K562 (cell line): ENCODE results near the gene CGN. TPM values are rescaled to one million over a fixed set of nuclear protein-coding genes. Genes with fewer than 3 reads are reported as not detected.

Source experiments
- ATAC-seq: fragments of 200-7000 bp; cut with Tn5 transposase; 3 replicates; pipeline ENCODE4 v1.9.1; 2020; ENCODE audit warnings: moderate library complexity
- BruUV-seq: library from RNA; stranded (reverse); fragments of 400-500 nt; replicated peaks from 2 replicates; lab custom pipeline; 2021; lab: Mats Ljungman, UMichigan
- CTCF ChIA-PET: fragments of 300-600 bp; formaldehyde crosslinking; extraction: SDS; loops from one replicate; lab custom pipeline; 2021; ENCODE audit warnings: low intra/inter-chr PET ratio; lab: Yijun Ruan, JAX
- POLR2A ChIA-PET: fragments of 300-600, 350-650 bp; sonication (Branson Sonifier 250); formaldehyde crosslinking; extraction: SDS; loops from one replicate; lab custom pipeline; 2021; ENCODE audit warnings: antibody characterized with exemption, inconsistent platforms; lab: Yijun Ruan, JAX
- DNase-seq, 4 experiments: peaks; one replicate each; pipeline versions ENCODE4 v3.0.0 to v3.0.0-alpha.2; 2011 to 2018; ENCODE audit warnings: low spot score in 3 of 4, mixed read lengths in 3 of 4; ENCODE audit errors: extremely low read depth in 1 of 4
- FAIRE-seq: peaks from 2 replicates; lab custom pipeline; 2011; peaks lifted over from hg19 to GRCh38; lab: Jason Lieb, UNC
- H2AFZ ChIP-seq: 2 replicates; pipeline ENCODE4 v1.6.0; 2011; ENCODE audit warnings: low read depth, low read length, control low read depth, inconsistent platforms
- H3K27ac ChIP-seq: fragments of 200-600 bp; 3 replicates; pipeline ENCODE4 v1.8.0; 2011; ENCODE audit warnings: low read depth, mild to moderate bottlenecking, control low read depth, inconsistent platforms, low read length, moderate library complexity, mixed read lengths; ENCODE audit errors: extremely low read depth
- H3K27me3 ChIP-seq, 2 experiments: fragments of 300-600 bp in 1 of 2; 2 replicates in 1 of 2; 3 replicates in 1 of 2; pipeline versions ENCODE4 v1.6.0 to v1.8.0; 2011; ENCODE audit warnings: inconsistent platforms in 2 of 2, low read length in 2 of 2, mild to moderate bottlenecking in 1 of 2, mixed read lengths in 1 of 2, moderate library complexity in 1 of 2; ENCODE audit not compliant: control insufficient read depth in 2 of 2, insufficient read depth in 2 of 2
- H3K36me3 ChIP-seq: fragments of 300-600 bp; 3 replicates; pipeline ENCODE4 v1.8.0; 2011; ENCODE audit warnings: mild to moderate bottlenecking, low read length, inconsistent platforms; ENCODE audit not compliant: control insufficient read depth, insufficient read depth
- H3K4me1 ChIP-seq, 2 experiments: fragments of 200-600 bp in 1 of 2; replicated peaks in 1 of 2; 2 replicates in 1 of 2; 3 replicates in 1 of 2; pipeline versions ENCODE4 v1.5.1 to v1.8.0; 2011; ENCODE audit warnings: inconsistent platforms in 2 of 2, low read length in 2 of 2, mild to moderate bottlenecking in 1 of 2, mixed read lengths in 1 of 2, moderate library complexity in 1 of 2; ENCODE audit not compliant: control insufficient read depth in 2 of 2, insufficient read depth in 2 of 2
- H3K4me2 ChIP-seq: 2 replicates; pipeline ENCODE4 v1.6.1; 2011; ENCODE audit warnings: low read length, control low read depth, inconsistent platforms, mixed read lengths; ENCODE audit not compliant: insufficient read depth
- H3K4me3 ChIP-seq: fragments of 200-600 bp; sonication (generic), shearing (Covaris generic); 2 replicates; pipeline ENCODE4 v1.5.1; 2016; ENCODE audit warnings: control low read depth, inconsistent platforms
- H3K79me2 ChIP-seq: fragments of 200-600 bp; 3 replicates; pipeline ENCODE4 v1.8.0; 2011; ENCODE audit warnings: low read length, inconsistent platforms; ENCODE audit not compliant: control insufficient read depth, insufficient read depth
- H3K9ac ChIP-seq, 2 experiments: 2 replicates each; pipeline versions ENCODE4 v1.6.0 to v1.6.1; 2011; ENCODE audit warnings: low read depth in 2 of 2, low read length in 2 of 2, control low read depth in 1 of 2, inconsistent platforms in 1 of 2, mild to moderate bottlenecking in 1 of 2, mixed read lengths in 1 of 2; ENCODE audit not compliant: insufficient read depth in 1 of 2
- H3K9me1 ChIP-seq: one replicate; pipeline ENCODE4 v1.6.0; 2011; ENCODE audit warnings: inconsistent platforms, mild to moderate bottlenecking, low read length, moderate library complexity; ENCODE audit not compliant: control insufficient read depth, insufficient read depth
- H3K9me3 ChIP-seq: replicated peaks from 2 replicates; pipeline ENCODE4 v1.5.1; 2011; ENCODE audit warnings: low read depth, low read length, inconsistent platforms; ENCODE audit not compliant: control insufficient read depth, insufficient read depth
- H4K20me1 ChIP-seq: replicated peaks from 2 replicates; pipeline ENCODE4 v1.6.1; 2011; ENCODE audit warnings: low read length, inconsistent platforms, mixed read lengths; ENCODE audit not compliant: control insufficient read depth, insufficient read depth
- ATF7 ChIP-seq: fragments of 450-650 bp; IDR thresholded peaks from 2 replicates; pipeline ENCODE4 v1.7.1; 2014; ENCODE audit warnings: mild to moderate bottlenecking, moderate library complexity
- CBFB ChIP-seq: sonication (generic); formaldehyde crosslinking; IDR thresholded peaks from 2 replicates; pipeline ENCODE4 v1.4.0; 2020; ENCODE audit warnings: mild to moderate bottlenecking, missing genetic modification reagents
- CREB1 ChIP-seq, 2 experiments: sonication (generic) in 1 of 2; formaldehyde crosslinking in 1 of 2; IDR thresholded peaks; 2 replicates each; pipeline versions ENCODE4 v1.6.1 to v1.8.0; 2012 to 2022; ENCODE audit warnings: inconsistent platforms in 1 of 2, mild to moderate bottlenecking in 1 of 2, missing genetic modification reagents in 1 of 2, moderate library complexity in 1 of 2
- EGR1 ChIP-seq: fragments of 450-650 bp; conservative IDR thresholded peaks from 2 replicates; pipeline ENCODE4 v1.6.1; 2017; ENCODE audit warnings: mild to moderate bottlenecking
- FOSL1 ChIP-seq: fragments of 200-800 bp; sonication (Bioruptor generic); conservative IDR thresholded peaks from 2 replicates; pipeline ENCODE4 v1.6.1; 2016; ENCODE audit warnings: missing genetic modification characterization, missing compliant biosample characterization
- IFI16 ChIP-seq: fragments of 250-450 bp; sonication (Bioruptor Pico); IDR thresholded peaks from 2 replicates; pipeline ENCODE4 v2.1.2; 2022; ENCODE audit warnings: mild to moderate bottlenecking, inconsistent platforms
- JUND ChIP-seq, 2 experiments: IDR thresholded peaks; 2 replicates in 1 of 2; 3 replicates in 1 of 2; pipeline ENCODE4 v1.6.1; 2011; ENCODE audit warnings: borderline replicate concordance in 2 of 2, low read depth in 2 of 2, low read length in 2 of 2, improper control_type of control experiment in 1 of 2, missing biosample characterization in 1 of 2, missing genetic modification characterization in 1 of 2, missing genetic modification reagents in 1 of 2
- LEF1 ChIP-seq: fragments of 450-650 bp; IDR thresholded peaks from 2 replicates; pipeline ENCODE4 v1.6.1; 2016; ENCODE audit warnings: mild to moderate bottlenecking
- MEIS2 ChIP-seq: fragments of 450-650 bp; IDR thresholded peaks from 2 replicates; pipeline ENCODE4 v1.6.1; 2014; ENCODE audit warnings: mild to moderate bottlenecking; ENCODE audit not compliant: partially characterized antibody
- NCOR1 ChIP-seq: fragments of 450-650 bp; IDR thresholded peaks from 2 replicates; pipeline ENCODE4 v1.6.1; 2016; ENCODE audit warnings: mild to moderate bottlenecking, moderate library complexity
- OTX1 ChIP-seq: fragments of 450-650 bp; formaldehyde crosslinking; IDR thresholded peaks from 2 replicates; pipeline ENCODE4 v1.4.0; 2022; ENCODE audit warnings: mild to moderate bottlenecking
- PTTG1 ChIP-seq: fragments of 450-650 bp; IDR thresholded peaks from 2 replicates; pipeline ENCODE4 v1.6.1; 2016; ENCODE audit warnings: low read depth, mild to moderate bottlenecking, missing genetic modification characterization, missing compliant biosample characterization
- SMARCE1 ChIP-seq: fragments of 450-650 bp; IDR thresholded peaks from 2 replicates; pipeline ENCODE4 v1.7.1; 2016; ENCODE audit warnings: mild to moderate bottlenecking
- TEAD1 ChIP-seq, 2 experiments: fragments of 450-650 bp in 1 of 2; sonication (generic) in 1 of 2; formaldehyde crosslinking; IDR thresholded peaks; 2 replicates each; pipeline versions ENCODE4 v1.4.0 to v1.8.0; 2020 to 2022; ENCODE audit warnings: mild to moderate bottlenecking in 2 of 2, missing genetic modification reagents in 1 of 2
- ZNF3 ChIP-seq: fragments of 250-450 bp; sonication (Bioruptor Pico); IDR thresholded peaks from 2 replicates; pipeline ENCODE4 v1.5.0; 2021; ENCODE audit warnings: mild to moderate bottlenecking, moderate library complexity
- WGBS: fragments of 100-300 bp; shearing (Covaris generic); methylation state at CpG from one replicate; pipeline ENCODE4 v1.1.6; 2016; ENCODE audit warnings: low coverage, mixed read lengths; ENCODE audit not compliant: insufficient coverage; ENCODE audit errors: missing lambda C conversion rate; 5-methylcytosine and 5-hydroxymethylcytosine counted together
- in situ Hi-C: fragments of 300-500 bp; cut with MboI; formaldehyde crosslinking; loops from 4 replicates; pipeline ENCODE4 v1.15.0; 2018; ENCODE audit warnings: inconsistent platforms, mixed read lengths
- intact Hi-C: fragments of 100-400 bp; cut with micrococcal nuclease; formaldehyde crosslinking; loops from 2 replicates; pipeline ENCODE4 v1.14.2; 2022
- polyA plus RNA-seq, 8 experiments: library from polyadenylated mRNA; depleted of rRNA in 4 of 8; stranded (reverse) in 5 of 8; unstranded in 3 of 8; fragments of >200 nt; fragmentation: Nextera tagmentation in 2 of 8; fragmentation: Illumina TruSeq in 1 of 8; extraction: Ambion mirVana in 2 of 8; extraction: Trizol in 1 of 8; gene quantifications; 2 replicates each; pipeline versions ENCODE4 v1.2.1 to v1.2.3, GENCODE V29; 2011 to 2014; ENCODE audit warnings: inconsistent platforms in 1 of 8, missing spikeins in 1 of 8
- total RNA-seq, 7 experiments: library from RNA; depleted of rRNA in 6 of 7; stranded (reverse); fragments of >200 nt in 6 of 7; fragmentation: Illumina TruSeq in 2 of 7; extraction: Trizol in 2 of 7; gene quantifications; 2 replicates each; pipeline versions ENCODE4 v1.2.1 to v1.2.3, GENCODE V29; 2011 to 2021; ENCODE audit warnings: low replicate concordance in 1 of 7
- TF ChIP-seq, protein P1 (sequence below): fragments of 450-650 bp; IDR thresholded peaks from 2 replicates; pipeline ENCODE4 v1.6.1; 2016; ENCODE audit warnings: low read depth, mild to moderate bottlenecking, moderate library complexity
- TF ChIP-seq, protein P2 (sequence below): IDR thresholded peaks from 2 replicates; pipeline ENCODE4 v1.6.1; 2012; ENCODE audit warnings: low read depth, low read length, improper control_type of control experiment, borderline replicate concordance
- TF ChIP-seq, protein P3 (sequence below): fragments of 200-800 bp; sonication (Bioruptor generic); IDR thresholded peaks from 2 replicates; pipeline ENCODE4 v1.6.1; 2017; ENCODE audit warnings: missing genetic modification characterization, missing compliant biosample characterization

CGN gene
- total and polyA plus RNA-seq, 9 of the 15 experiments (the other 6 are each of a cell fraction or from before 2014, with no cell fraction given), result 0.03 to 1.4 (median 0.14) TPM; not detected in 2

DNA sequence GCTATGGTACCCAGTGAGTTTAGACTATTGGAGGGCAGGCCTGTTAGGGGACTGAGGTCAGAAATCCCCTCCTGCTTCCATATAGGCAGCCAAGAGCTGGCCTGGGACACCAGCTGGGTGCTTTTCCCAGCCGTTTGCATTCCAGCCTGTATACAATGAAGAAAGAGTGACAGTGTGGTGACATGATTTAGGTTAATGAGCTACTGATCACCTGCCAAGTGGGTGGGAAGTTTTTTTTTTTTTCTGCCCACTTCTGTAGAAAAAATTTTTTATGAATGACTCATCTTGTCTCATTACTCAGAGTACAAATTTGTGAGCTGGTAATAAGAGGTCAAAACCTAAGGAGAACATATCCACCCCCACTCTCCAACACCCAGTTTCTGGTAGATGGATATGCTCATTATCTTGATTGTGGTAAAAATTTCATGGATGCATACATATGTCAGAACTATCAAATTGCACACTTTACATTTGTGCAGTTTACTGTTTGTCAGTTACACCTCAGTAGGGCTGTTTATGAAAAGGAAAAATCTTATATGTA lies 16.4 kb upstream of the CGN start:
- Histone ChIP-seq H3K9ac (no peak overlapping the region), H3K4me1 (peaks cover 0 to 11% of the 10 kb centered on the region in 2 experiments; a peak in 4 of 5 replicates), H4K20me1 (no peaks in the 10 kb centered on the region), H3K9me3 (no peaks in the 10 kb centered on the region; the same call in 1 of the 2 replicates), H3K4me3 (no peak overlapping the region), H3K27ac (no peak overlapping the region), H3K79me2 (no peaks in the 10 kb centered on the region), H3K27me3 (peaks cover 4 to 6% of the 10 kb centered on the region in 2 experiments; a peak in 2 of 5 replicates), H2AFZ (no peak overlapping the region), H3K36me3 (no peaks in the 10 kb centered on the region), H3K9me1 (no peaks in the 10 kb centered on the region), H3K4me2 (no peak overlapping the region)
- intact Hi-C loops, result no loop called here
- no peak for FAIRE-seq
- ChIA-PET POLR2A (interaction anchor here (0.6 to 1.2 kb wide), 5 partner anchors 8 to 45 kb away, joined by 3 to 6 read pairs (median 3); partner anchors contain the start of gene CGN), CTCF (no interaction called here)
- DNase-seq, result peak in 1 of 4 experiments; percentile 39
- WGBS, result 8% methylated on average over 1 of the region's 1 CpG
- ATAC-seq, result peak; percentile 41; the same call in 2 of the 3 replicates
- in situ Hi-C loops, result no loop called here
- BruUV-seq, result no TSS peak
- TF ChIP-seq CREB1 (IDR thresholded peaks at IDR 0.05) (no peak), CREB1 (CRISPR knock-in tag; IDR thresholded peaks at IDR 0.05) (no peak), IFI16 (CRISPR knock-in tag) (no peak), SMARCE1 (peak; percentile 84; the same call in 1 of the 2 replicates), ATF7 (peak; percentile 33; the same call in 1 of the 2 replicates), EGR1 (peak; percentile 82), JUND (IDR thresholded peaks at IDR 0.05; ENCODE audit: borderline replicate concordance, low read depth, low read length) (peak; percentile 90), JUND (tag; IDR thresholded peaks at IDR 0.05; ENCODE audit: borderline replicate concordance, low read depth, low read length) (peak; percentile 83), NCOR1 (0 out of 2 replicates have a peak, but pooled peaks have one; percentile 5), MEIS2 (peak; percentile 99), FOSL1 (peak; percentile 96), ZNF3 (CRISPR knock-in tag) (no peak), CBFB (CRISPR knock-in tag) (no peak), PTTG1 (no peak), OTX1 (CRISPR knock-in tag) (0 out of 2 replicates have a peak, but pooled peaks have one; percentile 23), LEF1 (peak; percentile 73; the same call in 1 of the 2 replicates), TEAD1 (CRISPR knock-in tag; IDR thresholded peaks at IDR 0.05) (peak; percentile 59 to 89; a peak in 3 of 4 replicates)
- TF ChIP-seq, protein P1, sequence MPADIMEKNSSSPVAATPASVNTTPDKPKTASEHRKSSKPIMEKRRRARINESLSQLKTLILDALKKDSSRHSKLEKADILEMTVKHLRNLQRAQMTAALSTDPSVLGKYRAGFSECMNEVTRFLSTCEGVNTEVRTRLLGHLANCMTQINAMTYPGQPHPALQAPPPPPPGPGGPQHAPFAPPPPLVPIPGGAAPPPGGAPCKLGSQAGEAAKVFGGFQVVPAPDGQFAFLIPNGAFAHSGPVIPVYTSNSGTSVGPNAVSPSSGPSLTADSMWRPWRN, result no peak
- TF ChIP-seq, protein P2, sequence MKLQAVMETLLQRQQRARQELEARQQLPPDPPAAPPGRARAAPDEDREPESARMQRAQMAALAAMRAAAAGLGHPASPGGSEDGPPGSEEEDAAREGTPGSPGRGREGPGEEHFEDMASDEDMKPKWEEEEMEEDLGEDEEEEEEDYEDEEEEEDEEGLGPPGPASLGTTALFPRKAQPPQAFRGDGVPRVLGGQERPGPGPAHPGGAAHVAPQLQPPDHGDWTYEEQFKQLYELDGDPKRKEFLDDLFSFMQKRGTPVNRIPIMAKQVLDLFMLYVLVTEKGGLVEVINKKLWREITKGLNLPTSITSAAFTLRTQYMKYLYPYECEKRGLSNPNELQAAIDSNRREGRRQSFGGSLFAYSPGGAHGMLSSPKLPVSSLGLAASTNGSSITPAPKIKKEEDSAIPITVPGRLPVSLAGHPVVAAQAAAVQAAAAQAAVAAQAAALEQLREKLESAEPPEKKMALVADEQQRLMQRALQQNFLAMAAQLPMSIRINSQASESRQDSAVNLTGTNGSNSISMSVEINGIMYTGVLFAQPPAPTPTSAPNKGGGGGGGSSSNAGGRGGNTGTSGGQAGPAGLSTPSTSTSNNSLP, result peak; percentile 73; the same call in 1 of the 2 replicates
- TF ChIP-seq, protein P3, sequence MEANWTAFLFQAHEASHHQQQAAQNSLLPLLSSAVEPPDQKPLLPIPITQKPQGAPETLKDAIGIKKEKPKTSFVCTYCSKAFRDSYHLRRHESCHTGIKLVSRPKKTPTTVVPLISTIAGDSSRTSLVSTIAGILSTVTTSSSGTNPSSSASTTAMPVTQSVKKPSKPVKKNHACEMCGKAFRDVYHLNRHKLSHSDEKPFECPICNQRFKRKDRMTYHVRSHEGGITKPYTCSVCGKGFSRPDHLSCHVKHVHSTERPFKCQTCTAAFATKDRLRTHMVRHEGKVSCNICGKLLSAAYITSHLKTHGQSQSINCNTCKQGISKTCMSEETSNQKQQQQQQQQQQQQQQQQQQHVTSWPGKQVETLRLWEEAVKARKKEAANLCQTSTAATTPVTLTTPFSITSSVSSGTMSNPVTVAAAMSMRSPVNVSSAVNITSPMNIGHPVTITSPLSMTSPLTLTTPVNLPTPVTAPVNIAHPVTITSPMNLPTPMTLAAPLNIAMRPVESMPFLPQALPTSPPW, result peak; percentile 56
